Smooth muscle cell (in vitro differentiated cells): ENCODE results near the gene PATJ. TPM values are rescaled to one million over a fixed set of nuclear protein-coding genes. Genes with fewer than 3 reads are reported as not detected.
A peak's percentile ranks its signal among the peaks of the same experiment; 100 is the strongest.
"Not testable (repeated sequence)": the region's sequence is repeated elsewhere in the genome, so short reads cannot be mapped to it uniquely, and the experiment has no call there.

Experiments used
- DNase-seq: peaks from one replicate; lab custom pipeline; 2025; ENCODE audit not compliant: unreplicated experiment; lab: John Stamatoyannopoulos, UW
- H2AFZ ChIP-seq: fragments of 200-600 bp; sonication (generic); 2 replicates; pipeline ENCODE4 v1.6.0; 2016; ENCODE audit warnings: antibody characterized with exemption, low read depth, mild to moderate bottlenecking
- H3F3A ChIP-seq: fragments of 200-600 bp; sonication (generic); 2 replicates; pipeline ENCODE4 v1.6.0; 2017; ENCODE audit warnings: antibody characterized with exemption, low read depth
- H3K27ac ChIP-seq: fragments of 200-600 bp; sonication (generic); 2 replicates; pipeline ENCODE4 v1.5.1; 2016; ENCODE audit warnings: low read depth, mild to moderate bottlenecking
- H3K27me3 ChIP-seq: fragments of 200-600 bp; sonication (generic); 2 replicates; pipeline ENCODE4 v1.6.1; 2016; ENCODE audit warnings: low read depth, mild to moderate bottlenecking
- H3K36me3 ChIP-seq: fragments of 200-600 bp; sonication (generic); 2 replicates; pipeline ENCODE4 v1.5.1; 2016; ENCODE audit warnings: low read depth
- H3K4me1 ChIP-seq: fragments of 200-600 bp; sonication (generic); 2 replicates; pipeline ENCODE4 v1.5.1; 2016; ENCODE audit warnings: low read depth
- H3K4me2 ChIP-seq: fragments of 200-600 bp; sonication (generic); 2 replicates; pipeline ENCODE4 v1.6.0; 2016; ENCODE audit warnings: mild to moderate bottlenecking
- H3K4me3 ChIP-seq: fragments of 200-600 bp; sonication (generic); 2 replicates; pipeline ENCODE4 v1.5.1; 2016; ENCODE audit warnings: mild to moderate bottlenecking
- H3K79me2 ChIP-seq: fragments of 200-600 bp; sonication (generic); 2 replicates; pipeline ENCODE4 v1.6.0; 2016; ENCODE audit warnings: low read depth, mild to moderate bottlenecking
- H3K9ac ChIP-seq: fragments of 200-600 bp; sonication (generic); 2 replicates; pipeline ENCODE4 v1.6.0; 2016; ENCODE audit warnings: low read depth
- H3K9me3 ChIP-seq: fragments of 200-600 bp; sonication (generic); replicated peaks from 2 replicates; pipeline ENCODE4 v1.5.1; 2016; ENCODE audit warnings: low read depth
- H4K20me1 ChIP-seq: fragments of 200-600 bp; sonication (generic); 2 replicates; pipeline ENCODE4 v1.6.0; 2016; ENCODE audit warnings: low read depth
- WGBS: methylation state at CpG from one replicate; pipeline ENCODE4 v1.1.7; 2016; ENCODE audit warnings: low lambda C conversion rate; 5-methylcytosine and 5-hydroxymethylcytosine counted together
- polyA plus RNA-seq: library from polyadenylated mRNA; unstranded; fragments of >200 nt; fragmentation: Nextera tagmentation; extraction: Ambion mirVana; gene quantifications from 2 replicates; pipeline ENCODE4 v1.2.1, GENCODE V29; 2016
- total RNA-seq: library from RNA; depleted of rRNA; stranded (reverse); fragments of >200 nt; gene quantifications from 2 replicates; pipeline ENCODE4 v1.2.3, GENCODE V29; 2014
- TF ChIP-seq, protein P1 (sequence below): fragments of 200-600 bp; sonication (generic); IDR thresholded peaks from 2 replicates; pipeline ENCODE4 v1.5.1; 2017; ENCODE audit warnings: borderline replicate concordance, mild to moderate bottlenecking, antibody characterized with exemption; ENCODE audit not compliant: insufficient read depth, poor library complexity, severe bottlenecking

Gene PATJ
- total and polyA plus RNA-seq, 2 experiments from 2014 or later = 3.5 to 12.3 TPM

DNA sequence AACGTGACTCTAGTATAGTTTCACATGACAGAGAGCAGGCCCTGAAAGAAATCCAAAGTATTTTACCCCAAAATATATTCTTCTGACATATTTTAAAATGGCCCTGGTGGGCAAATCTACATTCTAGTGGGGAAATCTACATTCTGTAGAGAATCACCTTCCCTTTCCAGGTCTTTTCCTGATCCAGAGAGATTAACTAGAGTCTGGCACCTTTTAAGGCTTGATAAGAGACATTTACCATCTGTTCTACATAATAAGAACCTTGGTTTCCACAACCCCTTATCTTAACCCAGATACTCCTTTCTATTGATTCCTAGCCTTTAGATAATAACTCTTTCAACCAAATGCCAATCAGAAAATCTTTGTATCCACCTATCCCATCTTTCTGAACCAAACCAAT, 435.3 kb downstream of the PATJ start:
- no peaks in the 10 kb centered on the region for H4K20me1 ChIP-seq
- H3K4me2 ChIP-seq = no peak overlapping the region
- no peaks in the 10 kb centered on the region for H3K9me3 ChIP-seq
- no peak overlapping the region for H3K9ac ChIP-seq
- H3K4me3 ChIP-seq = no peak overlapping the region
- no peak overlapping the region for H2AFZ ChIP-seq
- TF ChIP-seq, protein P1, sequence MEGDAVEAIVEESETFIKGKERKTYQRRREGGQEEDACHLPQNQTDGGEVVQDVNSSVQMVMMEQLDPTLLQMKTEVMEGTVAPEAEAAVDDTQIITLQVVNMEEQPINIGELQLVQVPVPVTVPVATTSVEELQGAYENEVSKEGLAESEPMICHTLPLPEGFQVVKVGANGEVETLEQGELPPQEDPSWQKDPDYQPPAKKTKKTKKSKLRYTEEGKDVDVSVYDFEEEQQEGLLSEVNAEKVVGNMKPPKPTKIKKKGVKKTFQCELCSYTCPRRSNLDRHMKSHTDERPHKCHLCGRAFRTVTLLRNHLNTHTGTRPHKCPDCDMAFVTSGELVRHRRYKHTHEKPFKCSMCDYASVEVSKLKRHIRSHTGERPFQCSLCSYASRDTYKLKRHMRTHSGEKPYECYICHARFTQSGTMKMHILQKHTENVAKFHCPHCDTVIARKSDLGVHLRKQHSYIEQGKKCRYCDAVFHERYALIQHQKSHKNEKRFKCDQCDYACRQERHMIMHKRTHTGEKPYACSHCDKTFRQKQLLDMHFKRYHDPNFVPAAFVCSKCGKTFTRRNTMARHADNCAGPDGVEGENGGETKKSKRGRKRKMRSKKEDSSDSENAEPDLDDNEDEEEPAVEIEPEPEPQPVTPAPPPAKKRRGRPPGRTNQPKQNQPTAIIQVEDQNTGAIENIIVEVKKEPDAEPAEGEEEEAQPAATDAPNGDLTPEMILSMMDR = no peak
- no peaks in the 10 kb centered on the region for H3K36me3 ChIP-seq
- peaks cover 34% of the 10 kb centered on the region for H3K4me1 ChIP-seq
- no peaks in the 10 kb centered on the region for H3F3A ChIP-seq
- H3K27me3 ChIP-seq = no peaks in the 10 kb centered on the region
- DNase-seq = no peak
- WGBS = 45% methylated on average over 1 of the region's 1 CpG
- no peaks in the 10 kb centered on the region for H3K79me2 ChIP-seq
- no peak overlapping the region for H3K27ac ChIP-seq

DNA sequence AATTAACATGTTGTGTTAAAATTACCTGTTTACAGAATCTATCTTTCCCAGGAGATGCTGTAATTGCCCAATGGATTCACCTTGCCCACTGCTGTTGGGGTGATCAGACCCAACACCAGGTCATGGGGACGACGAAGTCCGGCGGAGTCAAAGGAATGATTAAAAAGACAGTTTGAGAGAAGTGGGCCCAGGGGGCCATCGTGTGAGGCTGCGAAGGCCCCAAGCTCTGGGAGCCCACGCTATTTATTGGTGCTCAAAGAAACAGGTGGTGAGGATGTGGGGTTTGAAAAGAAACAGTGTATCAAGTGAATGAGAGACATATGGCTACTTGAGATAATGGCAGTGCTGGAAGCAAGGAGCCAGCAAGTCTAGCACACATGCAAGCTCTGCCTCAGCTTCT, 436.1 kb downstream of the PATJ start:
- no peak overlapping the region for H2AFZ ChIP-seq
- H3K27ac ChIP-seq = no peak overlapping the region
- TF ChIP-seq, protein P1 = no peak
- H3K36me3 ChIP-seq = no peaks in the 10 kb centered on the region
- no peaks in the 10 kb centered on the region for H3F3A ChIP-seq
- no peaks in the 10 kb centered on the region for H3K79me2 ChIP-seq
- no peaks in the 10 kb centered on the region for H3K27me3 ChIP-seq
- no peak overlapping the region for H3K4me2 ChIP-seq
- H3K9me3 ChIP-seq = no peaks in the 10 kb centered on the region
- no peak for DNase-seq
- no peaks in the 10 kb centered on the region for H4K20me1 ChIP-seq
- peaks cover 40% of the 10 kb centered on the region for H3K4me1 ChIP-seq
- no peak overlapping the region for H3K4me3 ChIP-seq
- no peak overlapping the region for H3K9ac ChIP-seq
- 85% methylated on average over 7 of the region's 7 CpGs for WGBS

DNA sequence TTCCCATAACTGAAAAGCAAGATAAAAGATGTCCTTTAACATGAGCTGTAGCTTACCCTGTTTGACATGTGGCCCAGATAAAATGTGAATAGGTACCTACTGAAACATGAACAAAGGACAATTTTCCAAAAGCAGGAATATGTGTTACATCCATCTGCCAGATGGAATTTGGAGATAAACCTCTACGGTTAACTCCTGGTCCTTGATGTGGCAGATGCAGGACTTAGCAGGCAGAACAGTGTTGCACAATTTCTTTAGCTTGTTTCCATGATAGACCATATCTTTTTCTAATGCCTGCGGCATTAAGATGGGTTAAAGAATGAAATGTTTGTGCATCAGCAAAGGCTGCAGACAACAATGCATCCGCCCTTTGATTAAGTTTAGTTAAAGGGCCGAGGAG, 437.8 kb downstream of the PATJ start:
- not testable (repeated sequence) for H3K9me3 ChIP-seq, H3K27me3 ChIP-seq, H3K36me3 ChIP-seq, H3K4me3 ChIP-seq, H4K20me1 ChIP-seq, H3K9ac ChIP-seq, H3F3A ChIP-seq, H2AFZ ChIP-seq, DNase-seq, H3K79me2 ChIP-seq, H3K27ac ChIP-seq
- Histone ChIP-seq H3K4me1 (peaks cover 44% of the 10 kb centered on the region), H3K4me2 (peak overlapping the region; percentile 0)
- WGBS = 23% methylated on average over 4 of the region's 4 CpGs

DNA sequence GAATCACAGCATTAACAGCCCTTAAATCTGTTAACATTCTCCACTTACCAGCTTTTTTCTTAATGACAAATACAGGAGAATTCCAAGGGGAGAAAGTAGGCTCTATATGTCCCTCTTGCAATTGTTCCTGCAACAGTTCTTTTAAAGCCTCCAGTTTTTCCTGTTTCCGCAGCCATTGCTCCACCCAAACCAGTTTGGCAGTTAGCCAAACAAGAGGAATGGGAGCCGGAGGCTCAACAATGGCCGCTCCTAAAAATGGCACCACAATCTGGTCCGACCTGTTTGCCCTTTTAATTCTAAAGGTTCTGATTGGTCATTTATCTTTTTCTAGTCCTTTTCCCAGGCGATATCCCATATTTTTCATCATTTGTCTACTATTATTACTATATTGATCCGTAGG, 438.4 kb downstream of the PATJ start:
- Histone ChIP-seq H3K4me3 (no peak overlapping the region), H4K20me1 (no peaks in the 10 kb centered on the region), H3K9me3 (no peaks in the 10 kb centered on the region), H3K27me3 (no peaks in the 10 kb centered on the region), H2AFZ (no peak overlapping the region), H3F3A (no peaks in the 10 kb centered on the region), H3K36me3 (no peaks in the 10 kb centered on the region), H3K79me2 (no peaks in the 10 kb centered on the region), H3K27ac (no peak overlapping the region), H3K9ac (no peak overlapping the region), H3K4me2 (peak overlapping the region; percentile 0), H3K4me1 (peaks cover 44% of the 10 kb centered on the region)
- 66% methylated on average over 6 of the region's 6 CpGs for WGBS
- TF ChIP-seq, protein P1 = no peak
- DNase-seq = no peak
